Measurements from ENCODE around the gene INTS4.
"Not testable (repeated sequence)": the region's sequence is repeated elsewhere in the genome, so short reads cannot be mapped to it uniquely, and the experiment has no call there.

The INTS4 gene

DNA sequence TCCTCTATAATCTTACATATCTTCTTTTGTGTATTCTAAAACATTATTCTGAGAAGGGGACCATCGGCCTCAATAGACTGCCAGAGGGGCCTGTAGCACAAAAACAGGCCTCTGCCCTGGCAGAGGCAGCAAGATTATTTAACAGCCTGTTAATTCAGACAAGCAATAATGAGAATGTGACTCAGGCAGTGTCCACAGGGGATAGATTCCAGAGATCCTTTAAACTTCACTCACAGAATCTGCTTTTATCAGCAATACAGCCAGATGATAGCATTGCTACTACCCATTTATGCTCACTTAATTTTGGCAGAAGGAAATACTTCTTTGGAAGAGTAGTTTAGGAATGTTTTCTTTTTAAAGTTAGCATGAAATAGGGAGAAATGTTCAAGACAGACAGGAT is 128.7 kb downstream of the INTS4 start:
- TF ChIP-seq, protein P1, sequence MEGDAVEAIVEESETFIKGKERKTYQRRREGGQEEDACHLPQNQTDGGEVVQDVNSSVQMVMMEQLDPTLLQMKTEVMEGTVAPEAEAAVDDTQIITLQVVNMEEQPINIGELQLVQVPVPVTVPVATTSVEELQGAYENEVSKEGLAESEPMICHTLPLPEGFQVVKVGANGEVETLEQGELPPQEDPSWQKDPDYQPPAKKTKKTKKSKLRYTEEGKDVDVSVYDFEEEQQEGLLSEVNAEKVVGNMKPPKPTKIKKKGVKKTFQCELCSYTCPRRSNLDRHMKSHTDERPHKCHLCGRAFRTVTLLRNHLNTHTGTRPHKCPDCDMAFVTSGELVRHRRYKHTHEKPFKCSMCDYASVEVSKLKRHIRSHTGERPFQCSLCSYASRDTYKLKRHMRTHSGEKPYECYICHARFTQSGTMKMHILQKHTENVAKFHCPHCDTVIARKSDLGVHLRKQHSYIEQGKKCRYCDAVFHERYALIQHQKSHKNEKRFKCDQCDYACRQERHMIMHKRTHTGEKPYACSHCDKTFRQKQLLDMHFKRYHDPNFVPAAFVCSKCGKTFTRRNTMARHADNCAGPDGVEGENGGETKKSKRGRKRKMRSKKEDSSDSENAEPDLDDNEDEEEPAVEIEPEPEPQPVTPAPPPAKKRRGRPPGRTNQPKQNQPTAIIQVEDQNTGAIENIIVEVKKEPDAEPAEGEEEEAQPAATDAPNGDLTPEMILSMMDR (IDR thresholded peaks at IDR 0.05), result no peak
- H3K27ac ChIP-seq, result no peak overlapping the region
- H3K79me2 ChIP-seq, result no peaks in the 10 kb centered on the region
- no peaks in the 10 kb centered on the region for H3K36me3 ChIP-seq (ENCODE audit: control insufficient read depth, insufficient read depth, low read length)
- H3K27me3 ChIP-seq (ENCODE audit: control insufficient read depth, insufficient read depth, low read length), result no peaks in the 10 kb centered on the region
- H3K4me2 ChIP-seq (ENCODE audit: low read length), result no peak overlapping the region
- no peaks in the 10 kb centered on the region for H3K4me1 ChIP-seq
- no peak overlapping the region for H2AFZ ChIP-seq
- H3K4me3 ChIP-seq (ENCODE audit: low read depth, low read length), result no peak overlapping the region
- no peak overlapping the region for H3K9ac ChIP-seq
- H3K9me3 ChIP-seq (ENCODE audit: control insufficient read depth, low read length), result no peaks in the 10 kb centered on the region

DNA sequence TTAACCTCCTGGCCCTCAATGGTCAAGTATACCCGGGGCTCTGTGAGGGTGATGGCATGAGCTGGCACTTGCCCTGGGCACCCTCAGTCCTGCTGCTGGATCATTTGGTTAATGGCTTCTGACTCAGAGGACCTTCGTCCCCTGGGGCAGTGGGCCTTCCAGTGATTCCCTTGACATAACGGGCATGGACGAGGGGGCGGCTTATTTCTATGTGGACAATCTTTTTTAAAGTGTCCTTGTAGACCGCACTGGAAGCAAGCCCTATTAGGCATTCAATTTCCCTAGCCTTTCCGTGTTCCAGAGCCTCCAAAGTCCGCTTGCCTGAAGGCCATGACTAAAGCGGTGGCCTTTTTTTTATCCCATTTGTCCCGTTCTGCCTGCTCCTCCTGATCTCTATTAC is 133.0 kb downstream of the INTS4 start:
- H3K36me3 ChIP-seq (ENCODE audit: control insufficient read depth, insufficient read depth, low read length); H3K9ac ChIP-seq; H3K9me3 ChIP-seq (ENCODE audit: control insufficient read depth, low read length); H3K4me2 ChIP-seq (ENCODE audit: low read length); H3K79me2 ChIP-seq; H3K4me3 ChIP-seq (ENCODE audit: low read depth, low read length); H2AFZ ChIP-seq; H3K4me1 ChIP-seq; H3K27ac ChIP-seq; H3K27me3 ChIP-seq (ENCODE audit: control insufficient read depth, insufficient read depth, low read length): not testable (repeated sequence)

DNA sequence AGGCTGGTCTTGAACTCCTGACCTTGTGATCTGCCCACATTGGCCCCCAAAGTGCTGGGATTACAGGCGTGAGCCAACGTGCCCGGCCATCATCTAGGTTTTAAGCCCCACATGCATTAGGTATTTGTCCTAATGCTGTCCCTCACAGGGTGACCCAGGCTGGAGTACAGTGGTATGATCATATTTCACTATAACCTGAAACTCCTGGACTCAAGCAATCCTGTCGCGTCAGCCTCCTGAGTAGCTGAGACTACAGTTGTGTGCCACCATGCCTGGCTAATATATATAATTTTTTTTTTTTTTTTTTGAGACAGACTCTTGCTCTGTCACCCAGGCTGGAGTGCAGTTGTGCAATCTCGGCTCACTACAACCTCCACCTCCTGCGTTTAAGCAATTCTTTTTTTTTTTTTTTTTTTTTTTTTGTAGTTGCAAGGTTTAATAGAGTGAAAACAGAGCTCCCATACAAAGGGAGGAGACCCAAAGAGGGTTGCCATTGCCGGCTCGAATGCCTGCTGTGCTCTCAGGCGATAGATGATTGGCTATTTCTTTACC is 136.5 kb downstream of the INTS4 start:
- not testable (repeated sequence) for H3K9ac ChIP-seq; H3K79me2 ChIP-seq; H3K36me3 ChIP-seq (ENCODE audit: control insufficient read depth, insufficient read depth, low read length); H3K4me1 ChIP-seq; H3K27me3 ChIP-seq (ENCODE audit: control insufficient read depth, insufficient read depth, low read length); H3K9me3 ChIP-seq (ENCODE audit: control insufficient read depth, low read length); H3K27ac ChIP-seq; H3K4me2 ChIP-seq (ENCODE audit: low read length); H2AFZ ChIP-seq; H3K4me3 ChIP-seq (ENCODE audit: low read depth, low read length)

DNA sequence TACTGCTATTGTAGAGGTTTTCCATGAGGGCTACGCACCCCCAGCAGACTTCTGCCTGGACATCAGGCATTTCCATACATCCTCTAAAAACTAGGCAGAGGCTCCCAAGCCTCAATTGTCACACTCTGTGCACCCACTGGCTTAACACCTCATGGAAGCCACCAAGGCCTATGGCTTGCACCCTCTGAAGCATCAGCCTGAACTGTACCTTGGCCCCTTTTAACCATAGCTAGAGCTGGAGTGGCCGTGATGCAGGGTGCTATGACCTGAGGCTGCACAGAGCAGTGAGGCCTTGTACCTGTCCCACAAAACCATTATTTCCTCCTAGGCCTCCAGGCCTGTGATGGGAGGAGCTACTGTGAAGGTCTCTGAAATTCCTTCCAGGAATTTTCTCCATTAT is 139.6 kb downstream of the INTS4 start:
- no peaks in the 10 kb centered on the region for H3K36me3 ChIP-seq (ENCODE audit: control insufficient read depth, insufficient read depth, low read length)
- TF ChIP-seq, protein P1 (IDR thresholded peaks at IDR 0.05), result no peak
- no peaks in the 10 kb centered on the region for H3K4me1 ChIP-seq
- no peaks in the 10 kb centered on the region for H3K9me3 ChIP-seq (ENCODE audit: control insufficient read depth, low read length)
- no peak overlapping the region for H3K27ac ChIP-seq
- no peak overlapping the region for H3K4me3 ChIP-seq (ENCODE audit: low read depth, low read length)
- no peaks in the 10 kb centered on the region for H3K27me3 ChIP-seq (ENCODE audit: control insufficient read depth, insufficient read depth, low read length)
- H3K9ac ChIP-seq, result no peak overlapping the region
- H3K79me2 ChIP-seq, result no peaks in the 10 kb centered on the region
- no peak overlapping the region for H3K4me2 ChIP-seq (ENCODE audit: low read length)
- H2AFZ ChIP-seq, result no peak overlapping the region

DNA sequence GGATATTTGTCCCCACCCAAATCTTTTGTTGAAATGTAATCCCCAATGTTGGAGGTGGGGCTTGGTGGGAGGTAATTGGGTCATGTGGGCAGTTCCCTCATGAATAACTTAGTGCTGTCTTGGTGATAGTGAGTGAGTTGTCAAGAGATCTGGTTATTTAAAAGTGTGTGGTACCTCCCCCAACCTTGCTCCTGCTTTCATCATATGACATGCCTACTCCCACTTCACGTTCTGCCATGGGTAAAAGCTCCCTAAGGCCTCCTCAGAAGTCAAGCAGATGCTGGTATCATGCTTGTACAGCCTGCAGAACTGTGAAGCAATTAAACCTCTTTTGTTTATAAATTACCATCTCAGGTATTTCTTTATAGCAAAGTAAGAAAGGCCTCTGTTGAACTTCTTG is 143.0 kb downstream of the INTS4 start:
- Histone ChIP-seq H3K79me2 (no peaks in the 10 kb centered on the region), H3K4me1 (no peaks in the 10 kb centered on the region), H3K4me2 (ENCODE audit: low read length) (no peak overlapping the region), H3K27ac (no peak overlapping the region), H3K27me3 (ENCODE audit: control insufficient read depth, insufficient read depth, low read length) (no peaks in the 10 kb centered on the region), H3K9ac (no peak overlapping the region), H3K36me3 (ENCODE audit: control insufficient read depth, insufficient read depth, low read length) (no peaks in the 10 kb centered on the region), H3K4me3 (ENCODE audit: low read depth, low read length) (no peak overlapping the region), H2AFZ (no peak overlapping the region), H3K9me3 (ENCODE audit: control insufficient read depth, low read length) (no peaks in the 10 kb centered on the region)
- TF ChIP-seq, protein P1 (IDR thresholded peaks at IDR 0.05), result no peak

DNA sequence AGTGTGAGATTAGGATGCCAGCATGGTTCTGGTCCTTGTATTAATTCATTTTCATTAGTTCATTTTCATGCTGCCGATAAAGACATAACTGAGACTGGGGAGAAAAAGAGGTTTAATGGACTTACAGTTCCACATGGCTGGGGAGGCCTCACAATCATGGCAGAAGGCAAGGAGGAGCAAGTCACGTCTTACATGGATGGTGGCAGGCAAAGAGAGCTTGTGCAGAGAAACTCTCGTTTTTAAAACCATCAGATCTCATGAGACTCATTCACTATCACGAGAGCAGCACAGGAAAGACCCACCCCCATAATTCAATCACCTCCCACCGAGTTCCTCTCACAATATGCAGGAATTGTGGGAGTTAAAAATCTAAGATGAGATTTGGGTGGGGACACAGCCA is 150.8 kb downstream of the INTS4 start:
- H3K9ac ChIP-seq; H3K36me3 ChIP-seq (ENCODE audit: control insufficient read depth, insufficient read depth, low read length); H3K4me3 ChIP-seq (ENCODE audit: low read depth, low read length); H3K79me2 ChIP-seq; H3K4me2 ChIP-seq (ENCODE audit: low read length); H3K4me1 ChIP-seq; H3K27me3 ChIP-seq (ENCODE audit: control insufficient read depth, insufficient read depth, low read length); H3K9me3 ChIP-seq (ENCODE audit: control insufficient read depth, low read length); H3K27ac ChIP-seq; H2AFZ ChIP-seq: not testable (repeated sequence)

Measured in parathyroid adenoma (tissue), 2 donors.